HG03045 (cell line): ENCODE measurements around the gene NCKAP5L.

ENCODE experiments used
- ATAC-seq: cut with Tn5 transposase; IDR thresholded peaks from one replicate; pipeline ENCODE4 v1.9.1; 2021; ENCODE audit warnings: mild to moderate bottlenecking, moderate library complexity; ENCODE audit not compliant: unreplicated experiment

Gene NCKAP5L

GRCh38 chr12:49741882-49742620 is 86.2 kb downstream of the NCKAP5L start:
- ATAC-seq: peak; percentile 60
